Measurements from ENCODE around the gene TAF10.

TAF10 gene

GRCh38 chr11:6655790-6656583 lies 44.0 kb upstream of the TAF10 start, which contains the start of gene DCHS1:
DCHS1 (minus strand) TSS chr11:6655809; CDS start chr11:6641613, 14,196 bp downstream.
- H3K4me3 ChIP-seq (ENCODE audit: low read depth, low read length), result no peak within 1 kb of the TSS
- no peak for DNase-seq (ENCODE audit: low read depth)
- TF ChIP-seq CTCF (IDR thresholded peaks at IDR 0.05; ENCODE audit: control insufficient read depth, extremely low read depth, insufficient read depth), result no peak

- no peak for DNase-seq (ENCODE audit: low read depth)
- no peak for TF ChIP-seq CTCF (IDR thresholded peaks at IDR 0.05; ENCODE audit: control insufficient read depth, extremely low read depth, insufficient read depth)
- H3K4me3 ChIP-seq (ENCODE audit: low read depth, low read length), result no peak overlapping the region
Observed at GRCh38 chr11:6655020-6655789, 43.2 kb upstream of the TAF10 start.

DNA sequence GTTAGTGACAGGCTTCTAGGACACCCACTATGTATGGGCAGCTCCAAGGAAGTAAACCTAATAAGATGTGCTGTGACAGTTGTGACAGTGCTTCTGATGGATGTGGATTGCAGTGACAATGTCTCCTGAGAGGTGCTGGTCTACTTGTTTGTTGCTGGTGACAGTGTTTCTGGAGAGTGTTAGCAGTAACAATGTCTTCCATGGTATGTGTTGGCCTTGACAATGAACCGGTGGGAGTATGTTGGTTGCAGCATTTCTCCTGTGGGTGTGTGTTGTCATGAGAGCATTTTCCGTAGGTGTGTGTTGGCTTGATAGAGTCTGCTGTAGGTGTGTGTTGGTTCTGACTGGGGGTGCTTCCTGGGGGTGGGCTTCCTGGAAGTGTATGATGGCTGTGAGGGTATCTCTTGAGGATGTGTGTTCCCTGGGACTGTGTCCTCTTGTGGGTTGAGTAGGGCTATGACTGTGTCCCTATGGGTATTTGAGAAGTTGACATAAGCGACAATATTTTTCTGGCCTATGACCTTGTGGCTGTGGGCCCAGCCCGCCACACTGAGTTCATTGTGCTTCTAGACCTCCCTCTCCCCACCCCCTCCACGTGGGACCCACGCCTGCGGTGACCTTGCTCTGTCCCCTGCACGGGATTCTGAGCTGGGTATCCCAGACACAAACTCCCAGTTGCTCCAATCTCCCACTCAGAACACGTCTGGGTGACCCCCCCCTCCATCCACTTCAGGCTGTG lies 42.4 kb upstream of the TAF10 start:
- no peak overlapping the region for H3K4me3 ChIP-seq (ENCODE audit: low read depth, low read length)
- DNase-seq (ENCODE audit: low read depth), result no peak
- no peak for TF ChIP-seq CTCF (IDR thresholded peaks at IDR 0.05; ENCODE audit: control insufficient read depth, extremely low read depth, insufficient read depth)

GRCh38 chr11:6653656-6654055 lies 41.6 kb upstream of the TAF10 start:
- no peak for TF ChIP-seq CTCF (IDR thresholded peaks at IDR 0.05; ENCODE audit: control insufficient read depth, extremely low read depth, insufficient read depth)
- no peak overlapping the region for H3K4me3 ChIP-seq (ENCODE audit: low read depth, low read length)
- DNase-seq (ENCODE audit: low read depth), result no peak

DNA sequence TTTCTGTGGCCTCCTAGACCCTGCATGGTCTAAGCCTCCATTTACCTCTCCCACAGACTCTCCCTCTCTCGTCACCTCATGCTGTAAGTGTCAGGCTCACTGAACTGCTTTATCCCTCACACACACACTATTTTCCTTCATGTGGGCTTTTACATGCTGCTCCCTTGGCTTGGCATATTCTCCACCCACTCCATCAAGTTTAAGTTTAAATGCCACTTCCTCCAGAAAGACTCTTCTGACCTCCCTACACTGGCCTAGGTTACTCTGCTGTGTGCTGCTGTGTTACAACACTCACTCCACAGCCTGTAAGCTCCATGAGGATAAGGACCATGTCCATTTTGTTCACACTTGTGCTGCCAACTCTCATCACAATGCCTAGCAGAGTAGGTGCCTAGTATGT lies 41.1 kb upstream of the TAF10 start:
- no peak for DNase-seq (ENCODE audit: low read depth)
- no peak for TF ChIP-seq CTCF (IDR thresholded peaks at IDR 0.05; ENCODE audit: control insufficient read depth, extremely low read depth, insufficient read depth)
- H3K4me3 ChIP-seq (ENCODE audit: low read depth, low read length), result no peak overlapping the region

- no peak overlapping the region for H3K4me3 ChIP-seq (ENCODE audit: low read depth, low read length)
- no peak for DNase-seq (ENCODE audit: low read depth)
- no peak for TF ChIP-seq CTCF (IDR thresholded peaks at IDR 0.05; ENCODE audit: control insufficient read depth, extremely low read depth, insufficient read depth)
Observed at GRCh38 chr11:6652182-6652581, 40.2 kb upstream of the TAF10 start.
